GM10266 (cell line): ENCODE results near the gene SMIM7.
"Not testable (repeated sequence)": the region's sequence is repeated elsewhere in the genome, so short reads cannot be mapped to it uniquely, and the experiment has no call there.

Experiments
- DNase-seq: peaks from one replicate; pipeline ENCODE4 v3.0.0; 2012; ENCODE audit errors: extremely low spot score
- CTCF ChIP-seq: IDR thresholded peaks from 2 replicates; pipeline ENCODE4 v1.5.1; 2012; ENCODE audit warnings: mild to moderate bottlenecking, low read depth; ENCODE audit not compliant: control insufficient read depth, insufficient read depth; ENCODE audit errors: missing control alignments

Gene SMIM7

GRCh38 chr19:16655727-16656126, 4.2 kb downstream of the SMIM7 start:
- DNase-seq, result no peak

GRCh38 chr19:16654627-16655026, 5.3 kb downstream of the SMIM7 start:
- no peak for TF ChIP-seq CTCF
- no peak for DNase-seq

More at GRCh38 chr19:16655727-16656126, 4.2 kb downstream of the SMIM7 start:
- TF ChIP-seq CTCF, result no peak

GRCh38 chr19:16654140-16654539, 5.8 kb downstream of the SMIM7 start:
- no peak for DNase-seq
- no peak for TF ChIP-seq CTCF

- DNase-seq, result no peak
- TF ChIP-seq CTCF, result no peak
Observed at GRCh38 chr19:16652854-16653253, 7.1 kb downstream of the SMIM7 start.

GRCh38 chr19:16651421-16652188, 8.3 kb downstream of the SMIM7 start:
- DNase-seq, result not testable (repeated sequence)

- DNase-seq, result no peak
- TF ChIP-seq CTCF, result no peak
Observed at GRCh38 chr19:16650821-16651220, 9.1 kb downstream of the SMIM7 start.

- DNase-seq, result no peak
- no peak for TF ChIP-seq CTCF
Observed at GRCh38 chr19:16649734-16650133, 10.2 kb downstream of the SMIM7 start.

- no peak for TF ChIP-seq CTCF
Observed at GRCh38 chr19:16645140-16645539, 14.8 kb downstream of the SMIM7 start.

More at GRCh38 chr19:16645140-16645539, 14.8 kb downstream of the SMIM7 start:
- no peak for DNase-seq
